Neural crest cell (in vitro differentiated cells): Measurements from ENCODE around the gene PDXK. TPM values are rescaled to one million over a fixed set of nuclear protein-coding genes. Genes with fewer than 3 reads are reported as not detected.

Experiments used
- DNase-seq: peaks from one replicate; pipeline ENCODE4 v3.0.0; 2021; ENCODE audit warnings: low read depth, mixed read lengths, low spot score
- H3K27ac Mint-ChIP-seq: one replicate; pipeline ENCODE4 v1.8.0; 2021; ENCODE audit warnings: mild to moderate bottlenecking, mixed read lengths; ENCODE audit not compliant: unreplicated experiment
- H3K27me3 Mint-ChIP-seq: 2 replicates; pipeline ENCODE4 v1.8.0; 2021; ENCODE audit warnings: low read depth, mild to moderate bottlenecking, mixed read lengths
- H3K36me3 Mint-ChIP-seq: 2 replicates; pipeline ENCODE4 v1.8.0; 2021; ENCODE audit warnings: low read depth, mild to moderate bottlenecking, mixed read lengths
- H3K4me1 Mint-ChIP-seq: 2 replicates; pipeline ENCODE4 v1.8.0; 2021; ENCODE audit warnings: mixed read lengths
- H3K4me3 Mint-ChIP-seq: one replicate; pipeline ENCODE4 v1.8.0; 2021; ENCODE audit warnings: mild to moderate bottlenecking, mixed read lengths
- H3K9me3 Mint-ChIP-seq: 2 replicates; pipeline ENCODE4 v1.8.0; 2021; ENCODE audit warnings: mixed read lengths
- total RNA-seq: library from RNA; stranded (reverse); gene quantifications from 2 replicates; pipeline ENCODE4 v1.2.1, GENCODE V29; 2021
- TF ChIP-seq, protein P1 (sequence below): fragments of 200-600 bp; sonication (generic); conservative IDR thresholded peaks from 2 replicates; pipeline ENCODE4 v1.5.0; 2021; ENCODE audit warnings: antibody characterized with exemption, mild to moderate bottlenecking

Gene PDXK
- total RNA-seq, 1 donor from 2014 or later = 67.3 TPM

DNA sequence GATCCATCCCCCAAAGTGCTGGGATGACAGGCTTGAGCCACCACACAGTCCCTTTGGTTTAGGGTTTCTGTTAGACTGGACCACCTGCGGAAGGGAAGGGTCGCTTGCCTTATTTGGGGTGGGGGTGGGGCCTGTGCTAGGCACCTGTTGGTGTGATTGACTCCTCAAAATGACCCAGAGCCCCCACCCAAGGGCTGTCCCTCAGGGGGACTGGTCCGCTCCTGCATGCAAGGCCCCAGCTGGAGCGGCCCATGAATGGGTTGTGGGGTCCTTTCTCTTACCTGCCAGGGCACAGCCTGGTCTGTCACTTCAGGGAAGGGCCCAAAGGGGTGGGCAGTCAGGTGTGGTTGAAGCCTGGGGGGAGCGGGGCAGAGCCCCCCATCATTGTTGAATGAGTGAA is 59.0 kb downstream of the PDXK start:
- no peak for DNase-seq
- TF ChIP-seq, protein P1, sequence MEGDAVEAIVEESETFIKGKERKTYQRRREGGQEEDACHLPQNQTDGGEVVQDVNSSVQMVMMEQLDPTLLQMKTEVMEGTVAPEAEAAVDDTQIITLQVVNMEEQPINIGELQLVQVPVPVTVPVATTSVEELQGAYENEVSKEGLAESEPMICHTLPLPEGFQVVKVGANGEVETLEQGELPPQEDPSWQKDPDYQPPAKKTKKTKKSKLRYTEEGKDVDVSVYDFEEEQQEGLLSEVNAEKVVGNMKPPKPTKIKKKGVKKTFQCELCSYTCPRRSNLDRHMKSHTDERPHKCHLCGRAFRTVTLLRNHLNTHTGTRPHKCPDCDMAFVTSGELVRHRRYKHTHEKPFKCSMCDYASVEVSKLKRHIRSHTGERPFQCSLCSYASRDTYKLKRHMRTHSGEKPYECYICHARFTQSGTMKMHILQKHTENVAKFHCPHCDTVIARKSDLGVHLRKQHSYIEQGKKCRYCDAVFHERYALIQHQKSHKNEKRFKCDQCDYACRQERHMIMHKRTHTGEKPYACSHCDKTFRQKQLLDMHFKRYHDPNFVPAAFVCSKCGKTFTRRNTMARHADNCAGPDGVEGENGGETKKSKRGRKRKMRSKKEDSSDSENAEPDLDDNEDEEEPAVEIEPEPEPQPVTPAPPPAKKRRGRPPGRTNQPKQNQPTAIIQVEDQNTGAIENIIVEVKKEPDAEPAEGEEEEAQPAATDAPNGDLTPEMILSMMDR = no peak
- Mint-ChIP-seq H3K36me3 (no peaks in the 10 kb centered on the region), H3K4me1 (peaks cover 31% of the 10 kb centered on the region), H3K27me3 (peaks cover 2% of the 10 kb centered on the region), H3K4me3 (peak overlapping the region; percentile 87), H3K27ac (no peak overlapping the region), H3K9me3 (no peaks in the 10 kb centered on the region)

DNA sequence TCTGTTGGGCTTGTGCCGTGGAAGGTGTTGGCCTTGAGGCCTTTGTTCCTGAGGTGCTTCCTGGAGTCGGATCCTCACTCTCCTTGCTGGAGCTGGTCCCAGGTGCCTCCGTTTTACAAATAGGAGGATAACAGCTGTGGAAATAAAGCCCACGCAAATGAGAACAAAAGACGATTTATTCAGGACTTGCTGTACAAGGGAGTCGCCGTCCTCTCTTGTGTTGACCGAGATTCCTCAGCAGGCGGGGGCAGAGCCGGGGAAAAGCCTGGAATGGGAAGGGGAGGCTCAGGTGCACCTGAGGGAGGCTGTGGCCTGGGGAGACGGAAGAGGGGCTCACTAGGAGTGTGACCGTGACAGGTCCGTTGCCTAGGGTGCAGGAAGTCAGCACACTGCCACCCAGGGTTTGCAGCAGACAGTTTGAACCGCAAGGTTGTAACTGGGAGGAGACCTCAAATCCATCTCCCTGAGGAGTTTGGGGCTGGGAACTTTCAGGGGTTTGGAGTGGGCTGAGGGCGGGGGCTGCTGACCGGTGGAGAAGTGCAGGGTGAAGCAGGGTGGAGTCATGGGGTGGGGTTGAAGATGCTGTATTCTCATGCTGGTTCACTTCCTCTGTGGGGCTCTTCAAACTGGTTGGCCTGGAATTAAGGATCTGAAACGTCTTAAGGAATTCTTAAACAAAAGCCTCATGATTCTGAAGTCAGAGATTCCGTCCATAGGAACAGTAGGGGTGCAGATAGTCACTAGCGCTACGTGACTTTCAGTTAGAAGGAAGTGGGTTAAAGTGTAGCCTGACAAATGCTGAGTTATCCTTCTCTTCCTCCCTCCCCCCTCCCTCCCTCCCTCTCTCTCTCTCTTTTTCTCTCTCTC is 59.8 kb downstream of the PDXK start:
- TF ChIP-seq, protein P1 = no peak
- Mint-ChIP-seq H3K27me3 (peaks cover 2% of the 10 kb centered on the region), H3K9me3 (no peaks in the 10 kb centered on the region), H3K4me3 (peak overlapping the region; percentile 87), H3K4me1 (peaks cover 31% of the 10 kb centered on the region), H3K27ac (peak overlapping the region; percentile 53), H3K36me3 (no peaks in the 10 kb centered on the region)
- DNase-seq = no peak

DNA sequence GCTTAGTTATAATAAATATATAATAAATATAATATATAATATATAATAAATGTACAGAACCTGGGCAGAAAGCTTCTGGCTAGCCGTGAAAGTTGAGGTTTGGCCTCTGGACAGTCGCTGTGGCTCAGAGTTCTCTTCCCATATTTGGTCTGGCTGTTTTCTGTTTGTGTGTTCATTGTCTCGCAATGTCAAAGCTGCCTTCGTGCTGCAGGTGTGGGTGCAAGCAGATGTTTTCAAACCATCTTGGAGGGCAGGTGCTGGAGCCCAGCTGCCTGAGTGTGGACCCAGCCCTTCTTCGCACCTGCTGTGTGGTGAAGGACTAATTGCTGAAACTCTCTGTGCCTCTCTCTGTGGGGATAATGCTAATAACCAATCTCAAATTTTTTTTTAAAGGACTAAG is 60.7 kb downstream of the PDXK start:
- peaks cover 23% of the 10 kb centered on the region for H3K4me1 Mint-ChIP-seq
- no peak for DNase-seq
- no peaks in the 10 kb centered on the region for H3K9me3 Mint-ChIP-seq
- peak overlapping the region; percentile 49 for H3K4me3 Mint-ChIP-seq
- H3K36me3 Mint-ChIP-seq = no peaks in the 10 kb centered on the region
- peaks cover 2% of the 10 kb centered on the region for H3K27me3 Mint-ChIP-seq
- TF ChIP-seq, protein P1 = no peak
- no peak overlapping the region for H3K27ac Mint-ChIP-seq

DNA sequence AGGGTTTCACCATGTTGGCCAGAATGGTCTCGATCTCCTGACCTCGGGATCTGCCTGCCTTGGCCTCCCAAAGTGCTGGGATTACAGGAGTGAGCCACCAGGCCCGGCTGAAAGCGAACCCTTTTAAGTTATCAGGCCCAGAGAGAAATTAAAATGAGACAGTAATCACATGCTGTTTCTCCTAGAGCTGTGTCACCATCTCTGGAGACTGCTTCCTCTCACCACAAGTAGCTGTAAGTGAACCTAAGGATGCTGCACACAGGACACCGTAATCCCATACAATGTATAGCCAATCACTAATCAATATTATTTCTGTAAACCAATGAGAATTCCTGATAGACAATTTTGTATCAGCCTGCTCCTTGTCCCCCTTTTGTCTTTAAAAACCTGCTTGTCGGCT is 62.9 kb downstream of the PDXK start:
- TF ChIP-seq, protein P1 = no peak
- no peak for DNase-seq
- no peaks in the 10 kb centered on the region for H3K9me3 Mint-ChIP-seq
- peaks cover 3% of the 10 kb centered on the region for H3K27me3 Mint-ChIP-seq
- no peak overlapping the region for H3K4me3 Mint-ChIP-seq
- H3K27ac Mint-ChIP-seq = no peak overlapping the region
- no peaks in the 10 kb centered on the region for H3K36me3 Mint-ChIP-seq
- peaks cover 18% of the 10 kb centered on the region for H3K4me1 Mint-ChIP-seq

DNA sequence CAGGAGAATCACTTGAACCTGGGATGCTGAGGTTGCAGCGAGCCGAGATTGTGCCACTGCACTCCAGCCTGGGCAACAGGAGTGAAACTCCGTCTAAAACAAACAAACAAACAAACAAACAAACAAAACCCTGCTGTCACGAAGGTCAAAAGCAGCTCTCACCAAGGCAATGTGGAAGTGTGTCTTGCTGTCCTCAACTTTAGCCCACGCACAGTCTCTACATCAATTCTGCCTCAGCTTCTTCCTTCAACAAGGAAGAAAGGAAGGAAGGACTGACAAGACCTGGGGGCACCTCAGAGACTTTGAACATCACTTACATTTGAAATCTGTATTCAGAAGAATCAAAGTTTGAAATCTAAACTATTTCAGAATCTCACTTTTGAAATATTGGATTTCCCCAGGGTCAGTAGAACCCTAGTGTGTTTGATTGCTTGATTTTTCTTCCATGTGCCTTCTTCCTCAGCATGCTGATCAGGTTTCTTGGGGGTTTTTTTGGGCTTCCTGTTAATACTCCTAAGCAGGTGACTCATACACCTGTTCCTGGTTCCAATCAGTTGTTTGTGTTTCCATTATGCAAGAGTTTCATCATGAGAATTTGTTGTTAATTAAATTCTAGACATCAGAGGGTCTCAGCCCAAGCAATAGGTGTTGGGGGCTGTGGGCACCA is 63.6 kb downstream of the PDXK start:
- Mint-ChIP-seq H3K27ac (no peak overlapping the region), H3K36me3 (no peaks in the 10 kb centered on the region), H3K27me3 (peaks cover 3% of the 10 kb centered on the region), H3K9me3 (no peaks in the 10 kb centered on the region), H3K4me1 (peaks cover 16% of the 10 kb centered on the region), H3K4me3 (no peak overlapping the region)
- TF ChIP-seq, protein P1 = no peak
- no peak for DNase-seq
